Vagina (tissue), 2 donors: ENCODE results near the gene SLC35G6. TPM values are rescaled to one million over a fixed set of nuclear protein-coding genes. Genes with fewer than 3 reads are reported as not detected.

Experiments used
- DNase-seq, 2 donors: peaks; one replicate each; pipeline ENCODE4 v3.0.0-alpha.2; 2017; ENCODE audit errors: extremely low spot score in 2 of 2
- H3K27ac ChIP-seq: fragments of 200-600 bp; sonication (generic); one replicate; pipeline ENCODE4 v1.5.1; 2019
- H3K27me3 ChIP-seq: fragments of 200-600 bp; sonication (generic); one replicate; pipeline ENCODE4 v1.5.1; 2019
- H3K36me3 ChIP-seq, 2 donors: fragments of 200-600 bp; sonication (generic); one replicate each; pipeline ENCODE4 v1.5.1; 2017 to 2019
- H3K4me1 ChIP-seq: fragments of 200-600 bp; sonication (generic); one replicate; pipeline ENCODE4 v1.5.1; 2019
- H3K4me3 ChIP-seq, 2 donors: fragments of 200-600 bp; sonication (generic); 1 replicate in 1 of 2; 2 replicates in 1 of 2; pipeline ENCODE4 v1.5.1; 2016 to 2019
- H3K9me3 ChIP-seq: fragments of 200-600 bp; sonication (generic); one replicate; pipeline ENCODE4 v1.5.1; 2019
- POLR2A ChIP-seq, 2 donors: fragments of 450-650 bp; IDR thresholded peaks; one replicate each; pipeline ENCODE4 v1.6.1; 2017; ENCODE audit warnings: antibody characterized with exemption in 2 of 2, mild to moderate bottlenecking in 2 of 2, moderate library complexity in 2 of 2
- POLR2AphosphoS5 ChIP-seq, 2 donors: sonication (generic); formaldehyde crosslinking; IDR thresholded peaks; one replicate each; pipeline ENCODE4 v1.9.0; 2017; ENCODE audit warnings: antibody characterized with exemption in 2 of 2, mild to moderate bottlenecking in 2 of 2, low read depth in 1 of 2; ENCODE audit not compliant: insufficient read depth in 1 of 2
- intact Hi-C: fragments of 100-400 bp; cut with DNase I; formaldehyde crosslinking; loops from one replicate; pipeline ENCODE4 v1.15.1; 2023
- total RNA-seq: library from RNA; depleted of rRNA; stranded (reverse); fragments of >200 nt; gene quantifications from one replicate; pipeline ENCODE4 v1.2.3, GENCODE V29; 2016
- TF ChIP-seq, protein P1 (sequence below), 3 experiments: fragments of 450-650 bp in 2 of 3; fragments of 200-600 bp in 1 of 3; sonication (generic) in 1 of 3; IDR thresholded peaks; one replicate each; pipeline ENCODE4 v1.5.1; 2017 to 2019; ENCODE audit warnings: antibody characterized with exemption in 3 of 3, mild to moderate bottlenecking in 2 of 3, moderate library complexity in 2 of 3

The SLC35G6 gene
- total RNA-seq, 1 donor from 2014 or later: not detected

DNA sequence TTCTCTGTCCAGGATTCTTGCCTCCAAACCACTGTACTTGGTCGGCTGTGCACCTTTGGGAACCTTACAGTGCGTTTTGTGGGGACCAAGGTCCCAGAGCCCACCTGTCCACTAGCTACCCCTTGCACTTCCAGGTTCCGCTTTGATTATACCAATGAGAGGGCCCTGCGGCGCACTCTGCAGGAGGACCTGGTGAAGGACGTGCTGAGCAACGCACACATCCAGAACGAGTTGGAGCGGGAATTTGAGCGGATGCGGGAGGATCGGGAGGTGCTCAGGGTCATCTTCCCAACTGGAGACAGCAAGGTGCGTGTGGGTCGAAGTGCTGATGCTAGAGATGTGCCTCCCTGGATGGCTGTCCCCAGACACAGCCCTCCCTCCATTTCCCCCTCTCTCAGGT, 21.7 kb downstream of the SLC35G6 start:
- H3K4me1 ChIP-seq: no peaks in the 10 kb centered on the region
- H3K36me3 ChIP-seq: peaks cover 5 to 86% of the 10 kb centered on the region in 2 donors
- no peak overlapping the region for H3K4me3 ChIP-seq
- intact Hi-C loops: no loop called here
- no peak for DNase-seq
- no peak overlapping the region for H3K27ac ChIP-seq
- no peaks in the 10 kb centered on the region for H3K27me3 ChIP-seq
- H3K9me3 ChIP-seq: no peaks in the 10 kb centered on the region
- TF ChIP-seq POLR2AphosphoS5 (IDR thresholded peaks at IDR 0.05; ENCODE audit: insufficient read depth in 1 of 2, low read depth in 1 of 2) (no peak), POLR2A (IDR thresholded peaks at IDR 0.05) (no peak)
- TF ChIP-seq, protein P1, sequence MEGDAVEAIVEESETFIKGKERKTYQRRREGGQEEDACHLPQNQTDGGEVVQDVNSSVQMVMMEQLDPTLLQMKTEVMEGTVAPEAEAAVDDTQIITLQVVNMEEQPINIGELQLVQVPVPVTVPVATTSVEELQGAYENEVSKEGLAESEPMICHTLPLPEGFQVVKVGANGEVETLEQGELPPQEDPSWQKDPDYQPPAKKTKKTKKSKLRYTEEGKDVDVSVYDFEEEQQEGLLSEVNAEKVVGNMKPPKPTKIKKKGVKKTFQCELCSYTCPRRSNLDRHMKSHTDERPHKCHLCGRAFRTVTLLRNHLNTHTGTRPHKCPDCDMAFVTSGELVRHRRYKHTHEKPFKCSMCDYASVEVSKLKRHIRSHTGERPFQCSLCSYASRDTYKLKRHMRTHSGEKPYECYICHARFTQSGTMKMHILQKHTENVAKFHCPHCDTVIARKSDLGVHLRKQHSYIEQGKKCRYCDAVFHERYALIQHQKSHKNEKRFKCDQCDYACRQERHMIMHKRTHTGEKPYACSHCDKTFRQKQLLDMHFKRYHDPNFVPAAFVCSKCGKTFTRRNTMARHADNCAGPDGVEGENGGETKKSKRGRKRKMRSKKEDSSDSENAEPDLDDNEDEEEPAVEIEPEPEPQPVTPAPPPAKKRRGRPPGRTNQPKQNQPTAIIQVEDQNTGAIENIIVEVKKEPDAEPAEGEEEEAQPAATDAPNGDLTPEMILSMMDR (IDR thresholded peaks at IDR 0.05): no peak

DNA sequence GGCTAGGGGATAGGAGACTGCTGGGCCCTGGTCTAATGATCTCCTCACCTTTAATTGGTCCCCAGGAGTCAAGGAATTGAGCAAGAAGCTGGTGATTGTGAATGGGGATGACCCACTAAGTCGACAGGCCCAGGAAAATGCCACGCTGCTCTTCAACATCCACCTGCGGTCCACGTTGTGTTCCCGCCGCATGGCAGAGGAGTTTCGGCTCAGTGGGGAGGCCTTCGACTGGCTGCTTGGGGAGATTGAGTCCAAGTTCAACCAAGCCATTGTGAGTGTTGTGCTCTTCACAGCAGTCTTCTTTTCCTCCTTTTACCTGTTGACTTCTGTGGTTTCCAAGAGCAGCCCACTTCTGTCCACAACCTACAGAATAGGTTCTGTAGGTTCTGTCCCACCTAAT, 22.3 kb downstream of the SLC35G6 start:
- Histone ChIP-seq H3K4me3 (no peak overlapping the region), H3K9me3 (no peaks in the 10 kb centered on the region), H3K36me3 (peaks cover 5 to 87% of the 10 kb centered on the region in 2 donors), H3K4me1 (no peaks in the 10 kb centered on the region), H3K27ac (no peak overlapping the region), H3K27me3 (no peaks in the 10 kb centered on the region)
- DNase-seq: no peak
- TF ChIP-seq, protein P1 (IDR thresholded peaks at IDR 0.05): no peak
- TF ChIP-seq POLR2A (IDR thresholded peaks at IDR 0.05) (no peak), POLR2AphosphoS5 (IDR thresholded peaks at IDR 0.05; ENCODE audit: insufficient read depth in 1 of 2, low read depth in 1 of 2) (no peak)
- intact Hi-C loops: no loop called here

DNA sequence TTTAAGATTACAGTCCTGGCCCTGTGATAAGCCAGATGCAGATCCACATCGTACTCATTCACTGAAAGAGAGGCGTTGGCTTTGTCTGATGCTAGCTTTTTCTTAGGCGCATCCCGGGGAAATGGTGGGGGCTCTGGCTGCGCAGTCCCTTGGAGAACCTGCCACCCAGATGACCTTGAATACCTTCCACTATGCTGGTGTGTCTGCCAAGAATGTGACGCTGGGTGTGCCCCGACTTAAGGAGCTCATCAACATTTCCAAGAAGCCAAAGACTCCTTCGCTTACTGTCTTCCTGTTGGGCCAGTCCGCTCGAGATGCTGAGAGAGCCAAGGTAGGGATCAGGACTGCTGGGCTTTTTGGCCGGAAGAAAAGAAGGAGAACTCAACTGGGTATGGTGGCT, 26.9 kb downstream of the SLC35G6 start:
- DNase-seq: no peak
- TF ChIP-seq POLR2AphosphoS5 (IDR thresholded peaks at IDR 0.05; ENCODE audit: insufficient read depth in 1 of 2, low read depth in 1 of 2): no peak
- TF ChIP-seq, protein P1 (IDR thresholded peaks at IDR 0.05): no peak
- TF ChIP-seq POLR2A (IDR thresholded peaks at IDR 0.05): no peak
- H3K4me3 ChIP-seq: no peak overlapping the region
- H3K4me1 ChIP-seq: no peaks in the 10 kb centered on the region
- peaks cover 2 to 88% of the 10 kb centered on the region in 2 donors for H3K36me3 ChIP-seq
- no peak overlapping the region for H3K27ac ChIP-seq
- intact Hi-C loops: no loop called here
- no peaks in the 10 kb centered on the region for H3K9me3 ChIP-seq
- no peaks in the 10 kb centered on the region for H3K27me3 ChIP-seq

DNA sequence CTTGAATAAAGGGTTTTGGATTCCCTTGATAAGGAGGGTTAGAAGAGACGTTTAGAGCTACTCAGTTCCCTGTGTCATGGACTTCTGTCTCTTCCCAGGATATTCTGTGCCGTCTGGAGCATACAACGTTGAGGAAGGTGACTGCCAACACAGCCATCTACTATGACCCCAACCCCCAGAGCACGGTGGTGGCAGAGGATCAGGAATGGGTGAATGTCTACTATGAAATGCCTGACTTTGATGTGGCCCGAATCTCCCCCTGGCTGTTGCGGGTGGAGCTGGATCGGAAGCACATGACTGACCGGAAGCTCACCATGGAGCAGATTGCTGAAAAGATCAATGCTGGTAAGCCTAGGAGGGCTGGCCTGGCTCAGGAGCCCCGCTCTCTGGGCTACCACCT, 27.6 kb downstream of the SLC35G6 start:
- intact Hi-C loops: no loop called here
- no peak for DNase-seq
- peaks cover 2 to 88% of the 10 kb centered on the region in 2 donors for H3K36me3 ChIP-seq
- no peak overlapping the region for H3K4me3 ChIP-seq
- TF ChIP-seq, protein P1 (IDR thresholded peaks at IDR 0.05): no peak
- TF ChIP-seq POLR2AphosphoS5 (IDR thresholded peaks at IDR 0.05; ENCODE audit: insufficient read depth in 1 of 2, low read depth in 1 of 2) (no peak), POLR2A (IDR thresholded peaks at IDR 0.05) (no peak)
- H3K27me3 ChIP-seq: no peaks in the 10 kb centered on the region
- H3K27ac ChIP-seq: no peak overlapping the region
- no peaks in the 10 kb centered on the region for H3K9me3 ChIP-seq
- H3K4me1 ChIP-seq: no peaks in the 10 kb centered on the region

DNA sequence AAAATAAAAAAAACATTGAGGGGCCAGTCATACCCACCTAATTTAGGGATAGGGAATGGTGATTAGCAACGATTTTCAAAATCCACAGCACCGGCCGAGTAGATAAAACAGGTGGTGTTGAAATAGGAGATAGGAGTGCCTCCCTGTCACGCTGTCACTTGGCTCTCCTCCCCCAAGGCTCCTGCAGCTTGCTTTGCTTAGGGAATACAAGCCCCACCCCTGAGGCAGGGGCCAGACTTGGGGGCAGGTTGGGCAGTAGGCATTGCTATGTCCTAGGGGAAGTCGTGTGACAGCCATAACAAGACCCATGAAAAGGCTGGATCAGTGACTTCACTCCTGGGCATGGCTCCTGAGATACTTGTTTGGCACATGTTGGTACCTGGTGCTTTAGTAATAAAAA, 28.7 kb downstream of the SLC35G6 start:
- Histone ChIP-seq H3K4me1 (peaks cover 1% of the 10 kb centered on the region), H3K4me3 (no peak overlapping the region), H3K27ac (no peak overlapping the region), H3K36me3 (peaks cover 2 to 95% of the 10 kb centered on the region in 2 donors), H3K9me3 (no peaks in the 10 kb centered on the region), H3K27me3 (no peaks in the 10 kb centered on the region)
- TF ChIP-seq, protein P1 (IDR thresholded peaks at IDR 0.05): no peak
- TF ChIP-seq POLR2AphosphoS5 (IDR thresholded peaks at IDR 0.05; ENCODE audit: insufficient read depth in 1 of 2, low read depth in 1 of 2) (no peak), POLR2A (IDR thresholded peaks at IDR 0.05) (no peak)
- DNase-seq: no peak
- intact Hi-C loops: no loop called here
